CD8-positive, alpha-beta memory T cell (primary cell): ENCODE data around the gene TMOD2. TPM values are rescaled to one million over a fixed set of nuclear protein-coding genes. Genes with fewer than 3 reads are reported as not detected.

Experiments used
- CTCF ChIA-PET: fragments of 350-600 bp; sonication (Branson Sonifier 250); formaldehyde crosslinking; loops from one replicate; lab custom pipeline; 2021; ENCODE audit warnings: antibody characterized with exemption; lab: Charles Lee
- POLR2A ChIA-PET: fragments of 350-600 bp; sonication (Branson Sonifier 250); formaldehyde crosslinking; loops from one replicate; lab custom pipeline; 2021; ENCODE audit warnings: antibody characterized with exemption; lab: Charles Lee
- DNase-seq, 5 donors: peaks; one replicate each; pipeline versions ENCODE4 v3.0.0 to v3.0.0-alpha.2; 2020 to 2022; ENCODE audit warnings: mixed read lengths in 1 of 5
- H3K27ac ChIP-seq: one replicate; pipeline ENCODE4 v1.7.0; 2013; ENCODE audit warnings: low read depth, mild to moderate bottlenecking, low read length, moderate library complexity
- H3K27me3 ChIP-seq: 2 replicates; pipeline ENCODE4 v1.7.0; 2013; ENCODE audit warnings: low read length, mild to moderate bottlenecking; ENCODE audit not compliant: insufficient read depth, poor library complexity, severe bottlenecking
- H3K36me3 ChIP-seq: 2 replicates; pipeline ENCODE4 v1.7.0; 2013; ENCODE audit warnings: mild to moderate bottlenecking, low read length, moderate library complexity; ENCODE audit not compliant: insufficient read depth
- H3K4me1 ChIP-seq: 2 replicates; pipeline ENCODE4 v1.7.0; 2013; ENCODE audit warnings: mild to moderate bottlenecking, low read length, moderate library complexity; ENCODE audit not compliant: insufficient read depth
- H3K4me3 ChIP-seq: 2 replicates; pipeline ENCODE4 v1.7.0; 2013; ENCODE audit warnings: mild to moderate bottlenecking, low read length
- H3K9me3 ChIP-seq: 2 replicates; pipeline ENCODE4 v1.7.0; 2013; ENCODE audit warnings: mild to moderate bottlenecking, low read length
- H3K27ac Mint-ChIP-seq, 8 donors: one replicate each; pipeline ENCODE4 v1.8.0; 2020 to 2021; ENCODE audit warnings: mixed read lengths in 8 of 8, mild to moderate bottlenecking in 6 of 8, inconsistent platforms in 3 of 8, moderate library complexity in 3 of 8
- H3K27me3 Mint-ChIP-seq, 2 donors: one replicate each; pipeline ENCODE4 v1.8.0; 2020 to 2021; ENCODE audit warnings: mixed read lengths in 2 of 2, mild to moderate bottlenecking in 1 of 2, moderate library complexity in 1 of 2
- H3K36me3 Mint-ChIP-seq, 3 donors: one replicate each; pipeline ENCODE4 v1.8.0; 2020 to 2021; ENCODE audit warnings: mixed read lengths in 3 of 3, inconsistent platforms in 1 of 3, mild to moderate bottlenecking in 1 of 3
- H3K4me1 Mint-ChIP-seq, 3 donors: one replicate each; pipeline ENCODE4 v1.8.0; 2020 to 2021; ENCODE audit warnings: mixed read lengths in 3 of 3, inconsistent platforms in 1 of 3, mild to moderate bottlenecking in 1 of 3
- H3K4me3 Mint-ChIP-seq, 7 donors: one replicate each; pipeline ENCODE4 v1.8.0; 2020 to 2021; ENCODE audit warnings: mixed read lengths in 7 of 7, mild to moderate bottlenecking in 6 of 7, moderate library complexity in 4 of 7, inconsistent platforms in 2 of 7
- H3K9me3 Mint-ChIP-seq, 5 donors: one replicate each; pipeline ENCODE4 v1.8.0; 2020 to 2022; ENCODE audit warnings: mixed read lengths in 5 of 5, mild to moderate bottlenecking in 3 of 5, moderate library complexity in 2 of 5, inconsistent platforms in 1 of 5
- polyA plus RNA-seq: library from polyadenylated mRNA; unstranded; fragments of 300-500 nt; fragmentation: Illumina TruSeq; gene quantifications from one replicate; pipeline ENCODE4 v1.2.3, GENCODE V29; 2021
- total RNA-seq, 2 experiments: library from RNA; stranded (reverse); gene quantifications; one replicate each; pipeline ENCODE4 v1.2.3, GENCODE V29; 2021

TMOD2 gene
- total and polyA plus RNA-seq, 3 experiments from 2014 or later = 3.1 to 10.0 (median 8.6) TPM

DNA sequence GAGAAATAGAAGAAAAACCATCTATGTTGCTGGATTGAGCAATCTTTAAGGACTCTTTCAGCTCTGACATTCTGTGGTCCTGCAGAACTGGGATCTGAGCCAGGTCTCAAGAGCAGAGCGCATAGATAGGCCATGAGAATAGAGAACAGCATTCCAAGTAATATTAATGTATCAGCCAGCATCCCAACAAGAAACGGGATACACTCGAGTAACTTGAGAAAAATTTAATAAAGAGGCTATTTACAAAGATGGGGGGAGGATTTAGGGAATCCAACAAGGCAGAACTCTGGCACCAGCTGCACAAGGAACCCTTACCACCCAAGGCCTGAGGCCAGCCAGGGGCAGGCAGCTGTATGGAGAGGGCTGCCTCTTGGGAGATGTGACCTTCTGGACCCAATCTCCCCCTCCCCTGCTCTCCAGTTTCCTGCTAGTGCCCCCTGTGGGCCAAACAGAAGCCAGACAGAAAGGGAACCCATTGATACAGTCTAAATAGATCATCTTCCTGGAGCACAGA, 8.2 kb downstream of the TMOD2 start:
- no peaks in the 10 kb centered on the region for H3K9me3 Mint-ChIP-seq
- peaks cover 0 to 8% (median 0%) of the 10 kb centered on the region in 3 donors for H3K36me3 Mint-ChIP-seq
- H3K4me1 ChIP-seq = no peaks in the 10 kb centered on the region
- no peak overlapping the region for H3K4me3 Mint-ChIP-seq
- H3K4me3 ChIP-seq = no peak overlapping the region
- H3K27ac Mint-ChIP-seq = no peak overlapping the region
- no peaks in the 10 kb centered on the region for H3K9me3 ChIP-seq
- no peak overlapping the region for H3K27ac ChIP-seq
- DNase-seq = no peak
- no peaks in the 10 kb centered on the region for H3K27me3 ChIP-seq
- CTCF ChIA-PET = interaction anchor here (2.2 kb wide), 1 partner anchor 17 kb away, joined by 9 read pairs; no protein-coding TSS in a partner anchor
- POLR2A ChIA-PET = interaction anchor here (0.8 kb wide), 1 partner anchor 38 kb away, joined by 3 read pairs; no protein-coding TSS in a partner anchor
- no peaks in the 10 kb centered on the region for H3K36me3 ChIP-seq
- H3K4me1 Mint-ChIP-seq = peaks cover 11 to 15% (median 13%) of the 10 kb centered on the region in 3 donors
- no peaks in the 10 kb centered on the region for H3K27me3 Mint-ChIP-seq

- Mint-ChIP-seq H3K36me3 (peaks cover 0 to 4% (median 1%) of the 10 kb centered on the region in 3 donors), H3K4me1 (peaks cover 1 to 5% (median 5%) of the 10 kb centered on the region in 3 donors), H3K27me3 (no peaks in the 10 kb centered on the region), H3K4me3 (no peak overlapping the region), H3K27ac (peak overlapping the region in 3 of 8 donors; percentile 9 to 74 (median 17)), H3K9me3 (no peaks in the 10 kb centered on the region)
- no peak for DNase-seq
- ChIA-PET CTCF (interaction anchor here (1.3 kb wide), 2 partner anchors 16 to 24 kb away, joined by 3 to 5 read pairs; no protein-coding TSS in a partner anchor), POLR2A (no interaction called here)
- no peak overlapping the region for H3K4me3 ChIP-seq
- no peaks in the 10 kb centered on the region for H3K4me1 ChIP-seq
- H3K27me3 ChIP-seq = no peaks in the 10 kb centered on the region
- H3K27ac ChIP-seq = no peak overlapping the region
- H3K36me3 ChIP-seq = no peaks in the 10 kb centered on the region
- H3K9me3 ChIP-seq = no peaks in the 10 kb centered on the region
Observed at GRCh38 chr15:51760805-51761204, 9.4 kb downstream of the TMOD2 start.

GRCh38 chr15:51765751-51766150, 14.4 kb downstream of the TMOD2 start:
- ChIA-PET POLR2A (no interaction called here), CTCF (interaction anchor here (1.4 to 3.2 kb wide), 2 partner anchors 11 to 116 kb away, joined by 5 to 16 read pairs; no protein-coding TSS in a partner anchor)
- peaks cover 12 to 15% (median 14%) of the 10 kb centered on the region in 3 donors for H3K4me1 Mint-ChIP-seq
- no peak for DNase-seq
- Histone ChIP-seq H3K9me3 (no peaks in the 10 kb centered on the region), H3K27ac (no peak overlapping the region), H3K4me1 (peaks cover 10% of the 10 kb centered on the region), H3K27me3 (no peaks in the 10 kb centered on the region), H3K36me3 (no peaks in the 10 kb centered on the region), H3K4me3 (no peak overlapping the region)
- no peaks in the 10 kb centered on the region for H3K27me3 Mint-ChIP-seq
- H3K9me3 Mint-ChIP-seq = no peaks in the 10 kb centered on the region
- peak overlapping the region in 2 of 8 donors; percentile 37 to 47 for H3K27ac Mint-ChIP-seq
- no peak overlapping the region for H3K4me3 Mint-ChIP-seq
- peaks cover 10 to 33% (median 13%) of the 10 kb centered on the region in 3 donors for H3K36me3 Mint-ChIP-seq

GRCh38 chr15:51766341-51766740, 14.9 kb downstream of the TMOD2 start:
- H3K4me3 Mint-ChIP-seq = no peak overlapping the region
- H3K9me3 Mint-ChIP-seq = no peaks in the 10 kb centered on the region

DNA sequence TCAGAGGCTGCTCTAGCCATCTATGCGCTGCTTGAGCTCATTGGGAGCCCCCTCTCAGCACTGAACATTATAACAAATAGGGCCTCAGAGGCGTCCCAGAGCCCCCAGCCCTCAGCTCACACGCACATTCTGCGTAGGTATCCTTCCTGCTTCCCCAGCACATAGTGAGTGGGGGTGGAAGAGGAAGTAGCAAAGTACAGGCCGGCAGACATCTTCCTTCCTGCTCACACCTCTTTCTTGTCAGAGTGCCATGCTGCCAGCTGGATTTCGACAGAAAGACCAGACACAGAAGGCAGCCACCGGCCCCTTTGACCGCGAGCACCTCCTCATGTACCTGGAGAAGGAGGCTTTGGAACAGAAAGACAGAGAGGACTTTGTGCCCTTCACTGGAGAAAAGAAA, 16.6 kb downstream of the TMOD2 start:
- Histone ChIP-seq H3K4me1 (peaks cover 10% of the 10 kb centered on the region), H3K36me3 (no peaks in the 10 kb centered on the region), H3K9me3 (no peaks in the 10 kb centered on the region), H3K27me3 (no peaks in the 10 kb centered on the region), H3K27ac (no peak overlapping the region), H3K4me3 (no peak overlapping the region)
- H3K9me3 Mint-ChIP-seq = no peaks in the 10 kb centered on the region
- peaks cover 8 to 15% (median 13%) of the 10 kb centered on the region in 3 donors for H3K4me1 Mint-ChIP-seq
- ChIA-PET POLR2A (interaction anchor here (0.6 kb wide), 1 partner anchor 79 kb away, joined by 3 read pairs; no protein-coding TSS in a partner anchor), CTCF (interaction anchor here (2.0 to 3.2 kb wide), 2 partner anchors 9 to 10 kb away, joined by 7 to 16 read pairs; no protein-coding TSS in a partner anchor)
- H3K4me3 Mint-ChIP-seq = peak overlapping the region in 1 of 7 donors; percentile 32
- no peaks in the 10 kb centered on the region for H3K27me3 Mint-ChIP-seq
- H3K36me3 Mint-ChIP-seq = peaks cover 10 to 52% (median 13%) of the 10 kb centered on the region in 3 donors
- peak overlapping the region; percentile 36 to 82 (median 64) for H3K27ac Mint-ChIP-seq
- peak in 2 of 5 donors; percentile 8 to 43 for DNase-seq

More at GRCh38 chr15:51766341-51766740, 14.9 kb downstream of the TMOD2 start:
- no peaks in the 10 kb centered on the region for H3K36me3 ChIP-seq
- Mint-ChIP-seq H3K4me1 (peaks cover 8 to 15% (median 13%) of the 10 kb centered on the region in 3 donors), H3K27me3 (no peaks in the 10 kb centered on the region), H3K27ac (peak overlapping the region in 2 of 8 donors; percentile 3 to 35), H3K36me3 (peaks cover 10 to 36% (median 13%) of the 10 kb centered on the region in 3 donors)
- no peak overlapping the region for H3K27ac ChIP-seq
- no peaks in the 10 kb centered on the region for H3K27me3 ChIP-seq
- no peaks in the 10 kb centered on the region for H3K9me3 ChIP-seq
- no peak for DNase-seq
- H3K4me3 ChIP-seq = no peak overlapping the region
- CTCF ChIA-PET = interaction anchor here (1.4 to 3.2 kb wide), 2 partner anchors 10 to 116 kb away, joined by 5 to 16 read pairs; no protein-coding TSS in a partner anchor
- peaks cover 10% of the 10 kb centered on the region for H3K4me1 ChIP-seq
- POLR2A ChIA-PET = no interaction called here

DNA sequence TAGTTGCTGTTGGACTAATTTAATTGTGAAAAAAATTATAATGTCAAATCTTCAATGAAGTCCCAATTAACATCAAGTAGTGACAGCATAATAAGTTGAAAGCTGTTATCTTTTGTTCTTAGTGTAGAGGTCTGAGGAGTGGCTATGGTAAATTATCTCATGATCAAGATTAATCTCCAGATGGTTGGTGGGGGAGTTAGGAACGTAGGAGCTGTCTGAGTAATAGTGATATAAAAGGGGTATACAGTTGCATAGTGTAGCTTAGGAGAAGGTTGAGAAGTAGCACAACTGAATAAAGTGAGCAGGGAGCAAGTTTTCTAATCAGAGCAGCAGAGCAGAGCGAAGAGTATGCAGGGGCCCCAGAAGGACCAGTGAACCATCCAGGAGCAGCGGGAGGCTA, 19.5 kb downstream of the TMOD2 start:
- Mint-ChIP-seq H3K4me3 (no peak overlapping the region), H3K9me3 (no peaks in the 10 kb centered on the region), H3K27me3 (no peaks in the 10 kb centered on the region), H3K36me3 (peaks cover 10 to 70% (median 15%) of the 10 kb centered on the region in 3 donors), H3K27ac (peak overlapping the region in 1 of 8 donors; percentile 6), H3K4me1 (peaks cover 8 to 16% (median 12%) of the 10 kb centered on the region in 3 donors)
- POLR2A ChIA-PET = no interaction called here
- no peaks in the 10 kb centered on the region for H3K9me3 ChIP-seq
- peaks cover 10% of the 10 kb centered on the region for H3K4me1 ChIP-seq
- no peak for DNase-seq
- H3K4me3 ChIP-seq = no peak overlapping the region
- H3K27me3 ChIP-seq = no peaks in the 10 kb centered on the region
- no peak overlapping the region for H3K27ac ChIP-seq
- CTCF ChIA-PET = no interaction called here
- H3K36me3 ChIP-seq = no peaks in the 10 kb centered on the region

- Mint-ChIP-seq H3K4me3 (no peak overlapping the region), H3K27me3 (no peaks in the 10 kb centered on the region), H3K36me3 (peaks cover 10 to 70% (median 18%) of the 10 kb centered on the region in 3 donors), H3K27ac (peak overlapping the region in 1 of 8 donors; percentile 45), H3K9me3 (no peaks in the 10 kb centered on the region), H3K4me1 (peaks cover 13 to 21% (median 14%) of the 10 kb centered on the region in 3 donors)
- Histone ChIP-seq H3K36me3 (no peaks in the 10 kb centered on the region), H3K27ac (no peak overlapping the region), H3K9me3 (no peaks in the 10 kb centered on the region), H3K4me1 (peaks cover 10% of the 10 kb centered on the region), H3K4me3 (no peak overlapping the region), H3K27me3 (no peaks in the 10 kb centered on the region)
- no peak for DNase-seq
- ChIA-PET CTCF (no interaction called here), POLR2A (no interaction called here)
Observed at GRCh38 chr15:51771773-51772172, 20.4 kb downstream of the TMOD2 start.

- Histone ChIP-seq H3K36me3 (no peaks in the 10 kb centered on the region), H3K9me3 (no peaks in the 10 kb centered on the region), H3K27ac (no peak overlapping the region), H3K4me3 (no peak overlapping the region), H3K27me3 (no peaks in the 10 kb centered on the region), H3K4me1 (no peaks in the 10 kb centered on the region)
- CTCF ChIA-PET = interaction anchor here (1.5 to 4.3 kb wide), 7 partner anchors 43 to 152 kb away, joined by 3 to 97 read pairs (median 17); partner anchors contain the start of gene DMXL2
- POLR2A ChIA-PET = no interaction called here
- H3K27ac Mint-ChIP-seq = no peak overlapping the region
- DNase-seq = no peak
- no peaks in the 10 kb centered on the region for H3K27me3 Mint-ChIP-seq
- no peaks in the 10 kb centered on the region for H3K9me3 Mint-ChIP-seq
- H3K4me3 Mint-ChIP-seq = peak overlapping the region in 1 of 7 donors; percentile 74
- peaks cover 2 to 9% (median 5%) of the 10 kb centered on the region in 3 donors for H3K4me1 Mint-ChIP-seq
- H3K36me3 Mint-ChIP-seq = peaks cover 4 to 67% (median 8%) of the 10 kb centered on the region in 3 donors
Observed at GRCh38 chr15:51774916-51775315, 23.5 kb downstream of the TMOD2 start.
